Pancreas (tissue), 10 donors: ENCODE results near the gene KCNK10. TPM values are rescaled to one million over a fixed set of nuclear protein-coding genes. Genes with fewer than 3 reads are reported as not detected.

Experiments
- ATAC-seq, 4 donors: fragments of 200-7000 bp; cut with Tn5 transposase; one replicate each; pipeline versions ENCODE4 v1.8.0 to v1.9.1; 2020; ENCODE audit warnings: mild to moderate bottlenecking in 4 of 4, moderate library complexity in 4 of 4
- DNase-seq, 6 donors: peaks; one replicate each; pipeline ENCODE4 v3.0.0-alpha.2; 2020
- FAIRE-seq: peaks from 2 replicates; lab custom pipeline; 2012; peaks lifted over from hg19 to GRCh38; lab: Jason Lieb, UNC
- H3K27ac ChIP-seq, 4 donors: fragments of 200-600 bp; sonication (generic); 1 replicate in 3 of 4; 2 replicates in 1 of 4; pipeline versions ENCODE4 v1.5.0 to v1.8.0; 2020
- H3K27me3 ChIP-seq, 4 donors: fragments of 200-600 bp; one replicate each; pipeline ENCODE4 v1.8.0; 2021
- H3K36me3 ChIP-seq, 3 donors: fragments of 200-600 bp; sonication (generic) in 1 of 3; one replicate each; pipeline versions ENCODE4 v1.5.0 to v1.8.0; 2020 to 2021
- H3K4me1 ChIP-seq, 3 donors: fragments of 200-600 bp; one replicate each; pipeline ENCODE4 v1.8.0; 2021
- H3K4me3 ChIP-seq, 4 donors: fragments of 200-600 bp; sonication (generic) in 2 of 4; one replicate each; pipeline versions ENCODE4 v1.5.0 to v1.8.0; 2020 to 2021
- H3K9me3 ChIP-seq, 4 donors: fragments of 200-600 bp; one replicate each; pipeline ENCODE4 v1.8.0; 2021
- WGBS, 2 donors: extraction: QIAGEN DNeasy Blood & Tissue Kit; methylation state at CpG; one replicate each; pipeline ENCODE4 v1.1.7; 2013; 5-methylcytosine and 5-hydroxymethylcytosine counted together
- intact Hi-C, 3 donors: fragments of 100-400 bp; cut with DNase I; formaldehyde crosslinking; loops; one replicate each; pipeline versions ENCODE4 v1.11.1 to v1.14.2; 2022
- polyA plus RNA-seq, 2 donors: library from polyadenylated mRNA; stranded (reverse); fragments of 200-250 nt; gene quantifications; one replicate each; pipeline ENCODE4 v1.2.3, GENCODE V29; 2013
- total RNA-seq, 6 donors: library from RNA; stranded (reverse); fragmentation: NEBNext Ultra II Directional in 4 of 6; extraction: Animal tissue kit (Norgen Biotek cat#: 25700) in 4 of 6; gene quantifications; one replicate each; pipeline versions ENCODE4 v1.2.1 to v1.2.4, GENCODE V29; 2021 to 2023
- TF ChIP-seq, protein P1 (sequence below), 4 donors: fragments of 200-600 bp; sonication (generic) in 3 of 4; IDR thresholded peaks; one replicate each; pipeline versions ENCODE4 v1.5.0 to v1.8.0; 2021; ENCODE audit warnings: antibody characterized with exemption in 4 of 4
- donor health status: healthy with polysubstance abuse.
- donor health status: DM: no; HTN: no; CAD: no; lungs with moderate emphysema.
- donor health status: DM: no; HTN: no; CAD: no.
- donor health status: control.
- donor health status: control.
- donor health status: Bipolar disorder and iron deficiency.
- donor health status: DM: yes; HTN: yes; CAD: no.
- donor health status: DM: no; HTN: no; CAD: no.
- donor health status: DM: no; HTN: no; CAD: no.
- donor health status: DM: yes; HTN: yes; CAD: no.

Gene KCNK10
- total and polyA plus RNA-seq, 8 donors, result 0.42 to 2.3 (median 1.1) TPM

DNA sequence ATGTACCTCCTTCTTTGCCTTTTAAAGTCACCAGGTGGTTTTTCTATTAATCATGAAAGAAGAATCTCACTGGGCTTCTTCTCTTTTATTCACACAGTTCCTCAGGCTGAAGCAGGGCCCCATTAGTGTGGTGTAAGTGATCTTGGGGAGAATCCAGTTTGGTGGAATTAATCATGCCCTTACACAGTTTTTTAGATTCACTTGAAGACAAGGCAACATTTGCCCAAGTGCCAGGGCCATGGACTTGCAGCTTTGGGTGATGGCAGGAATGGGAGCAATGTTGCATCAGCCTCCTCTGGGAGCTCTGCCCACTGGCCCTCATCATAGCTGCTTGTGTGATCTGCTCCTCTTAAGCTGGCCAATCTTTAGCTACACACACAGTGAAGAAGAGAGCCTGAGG, 33.8 kb downstream of the KCNK10 start:
- H3K4me1 ChIP-seq, result no peaks in the 10 kb centered on the region
- no peaks in the 10 kb centered on the region for H3K27me3 ChIP-seq
- intact Hi-C loops, result no loop called here
- no peak overlapping the region for H3K4me3 ChIP-seq
- ATAC-seq, result peak in 1 of 4 donors; percentile 43
- no peaks in the 10 kb centered on the region for H3K36me3 ChIP-seq
- no peaks in the 10 kb centered on the region for H3K9me3 ChIP-seq
- TF ChIP-seq, protein P1, sequence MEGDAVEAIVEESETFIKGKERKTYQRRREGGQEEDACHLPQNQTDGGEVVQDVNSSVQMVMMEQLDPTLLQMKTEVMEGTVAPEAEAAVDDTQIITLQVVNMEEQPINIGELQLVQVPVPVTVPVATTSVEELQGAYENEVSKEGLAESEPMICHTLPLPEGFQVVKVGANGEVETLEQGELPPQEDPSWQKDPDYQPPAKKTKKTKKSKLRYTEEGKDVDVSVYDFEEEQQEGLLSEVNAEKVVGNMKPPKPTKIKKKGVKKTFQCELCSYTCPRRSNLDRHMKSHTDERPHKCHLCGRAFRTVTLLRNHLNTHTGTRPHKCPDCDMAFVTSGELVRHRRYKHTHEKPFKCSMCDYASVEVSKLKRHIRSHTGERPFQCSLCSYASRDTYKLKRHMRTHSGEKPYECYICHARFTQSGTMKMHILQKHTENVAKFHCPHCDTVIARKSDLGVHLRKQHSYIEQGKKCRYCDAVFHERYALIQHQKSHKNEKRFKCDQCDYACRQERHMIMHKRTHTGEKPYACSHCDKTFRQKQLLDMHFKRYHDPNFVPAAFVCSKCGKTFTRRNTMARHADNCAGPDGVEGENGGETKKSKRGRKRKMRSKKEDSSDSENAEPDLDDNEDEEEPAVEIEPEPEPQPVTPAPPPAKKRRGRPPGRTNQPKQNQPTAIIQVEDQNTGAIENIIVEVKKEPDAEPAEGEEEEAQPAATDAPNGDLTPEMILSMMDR (IDR thresholded peaks at IDR 0.05), result no peak
- no peak overlapping the region for H3K27ac ChIP-seq
- peak in 1 of 6 donors; percentile 64 for DNase-seq
- FAIRE-seq, result no peak

DNA sequence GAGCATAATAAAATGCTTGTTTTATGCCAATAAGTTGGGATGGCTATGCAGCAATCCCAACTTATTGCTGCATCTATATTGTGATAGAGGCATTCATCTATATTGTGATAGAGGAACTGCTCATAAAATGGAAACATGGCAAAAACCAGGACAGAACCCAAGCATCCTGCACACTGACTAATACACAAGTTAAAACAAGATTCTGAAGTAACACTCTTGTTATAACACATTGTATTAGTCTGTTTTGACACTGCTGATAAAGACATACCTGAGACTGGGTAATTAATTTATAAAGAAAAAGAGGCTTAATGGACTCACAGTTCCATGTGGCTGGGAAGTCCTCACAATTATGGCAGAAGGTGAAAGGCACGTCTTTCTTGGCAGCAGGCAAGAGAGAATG, 36.8 kb downstream of the KCNK10 start:
- intact Hi-C loops, result no loop called here
- no peak for FAIRE-seq
- TF ChIP-seq, protein P1 (IDR thresholded peaks at IDR 0.05), result no peak
- Histone ChIP-seq H3K9me3 (no peaks in the 10 kb centered on the region), H3K4me3 (no peak overlapping the region), H3K4me1 (no peaks in the 10 kb centered on the region), H3K27ac (no peak overlapping the region), H3K27me3 (no peaks in the 10 kb centered on the region), H3K36me3 (no peaks in the 10 kb centered on the region)
- 76% methylated on average over 1 of the region's 1 CpG for WGBS, 2 donors
- no peak for DNase-seq
- no peak for ATAC-seq

DNA sequence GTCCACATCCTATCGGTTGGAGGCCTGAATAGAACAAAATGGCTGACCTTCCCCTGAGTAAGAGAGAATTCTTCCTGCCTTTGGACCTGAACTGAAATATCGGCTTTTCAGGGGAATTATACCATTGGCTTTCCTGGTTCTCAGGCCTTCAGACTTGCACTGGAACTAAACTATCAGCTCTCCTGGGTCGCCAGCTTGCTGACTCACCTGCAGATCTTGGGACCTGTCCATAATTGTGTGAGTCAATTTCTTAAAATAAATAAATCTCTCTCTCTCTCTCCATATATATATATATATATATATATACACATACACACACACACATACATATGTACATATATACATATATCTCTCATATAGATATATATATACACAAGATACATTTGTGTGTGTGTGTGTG, 41.6 kb downstream of the KCNK10 start:
- WGBS, 2 donors, result 69% methylated on average over 3 of the region's 3 CpGs
- TF ChIP-seq, protein P1 (IDR thresholded peaks at IDR 0.05), result no peak
- Histone ChIP-seq H3K36me3 (no peaks in the 10 kb centered on the region), H3K27ac (no peak overlapping the region), H3K27me3 (no peaks in the 10 kb centered on the region), H3K4me3 (no peak overlapping the region), H3K9me3 (no peaks in the 10 kb centered on the region), H3K4me1 (no peaks in the 10 kb centered on the region)
- ATAC-seq, result peak in 3 of 4 donors; percentile 41 to 53 (median 52)
- DNase-seq, result peak in 1 of 6 donors; percentile 65
- FAIRE-seq, result no peak
- intact Hi-C loops, result no loop called here

DNA sequence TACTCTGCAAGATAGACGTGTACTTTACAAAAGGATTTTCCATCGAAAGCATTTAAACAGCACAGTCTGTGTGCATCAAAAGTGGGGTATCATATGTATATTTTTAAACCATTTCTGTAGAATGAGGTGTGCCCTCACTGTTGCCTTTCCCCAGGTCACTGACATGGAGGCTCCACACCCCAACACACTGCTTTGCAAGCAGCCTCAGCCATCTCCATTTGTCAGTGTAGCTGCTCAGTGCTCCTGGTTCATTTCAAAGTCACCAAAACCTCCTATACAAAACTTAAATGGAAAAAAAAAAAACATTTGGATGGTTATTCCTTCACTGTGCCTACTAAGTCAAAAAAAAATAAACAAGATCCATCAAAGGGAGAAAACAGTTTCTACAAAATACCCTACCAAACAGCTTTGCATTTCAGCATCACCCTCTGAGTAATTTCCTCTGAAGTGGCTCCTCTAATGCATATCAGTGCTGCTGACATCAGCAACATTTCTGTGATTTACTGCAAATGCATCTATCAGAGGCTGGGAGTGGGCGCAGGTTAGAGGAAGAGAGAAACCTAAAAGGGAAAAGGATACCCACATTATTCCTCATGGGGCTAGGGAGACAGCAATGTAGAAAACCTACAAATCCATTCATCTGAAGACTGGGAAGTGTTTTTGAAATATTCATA, 46.0 kb downstream of the KCNK10 start:
- Histone ChIP-seq H3K9me3 (no peaks in the 10 kb centered on the region), H3K4me3 (no peak overlapping the region), H3K27ac (no peak overlapping the region), H3K36me3 (no peaks in the 10 kb centered on the region), H3K27me3 (no peaks in the 10 kb centered on the region), H3K4me1 (no peaks in the 10 kb centered on the region)
- no peak for FAIRE-seq
- intact Hi-C loops, result no loop called here
- DNase-seq, result no peak
- WGBS, 2 donors, result 75 to 84% methylated on average over 3 of the region's 3 CpGs
- TF ChIP-seq, protein P1 (IDR thresholded peaks at IDR 0.05), result no peak
- ATAC-seq, result no peak
